ENCODE results near the gene C3AR1. TPM values are rescaled to one million over a fixed set of nuclear protein-coding genes. Genes with fewer than 3 reads are reported as not detected.
A peak's percentile ranks its signal among the peaks of the same experiment; 100 is the strongest.

Gene C3AR1
- total RNA-seq, 4 donors from 2014 or later: 0.79 to 2.0 (median 1.3) TPM

DNA sequence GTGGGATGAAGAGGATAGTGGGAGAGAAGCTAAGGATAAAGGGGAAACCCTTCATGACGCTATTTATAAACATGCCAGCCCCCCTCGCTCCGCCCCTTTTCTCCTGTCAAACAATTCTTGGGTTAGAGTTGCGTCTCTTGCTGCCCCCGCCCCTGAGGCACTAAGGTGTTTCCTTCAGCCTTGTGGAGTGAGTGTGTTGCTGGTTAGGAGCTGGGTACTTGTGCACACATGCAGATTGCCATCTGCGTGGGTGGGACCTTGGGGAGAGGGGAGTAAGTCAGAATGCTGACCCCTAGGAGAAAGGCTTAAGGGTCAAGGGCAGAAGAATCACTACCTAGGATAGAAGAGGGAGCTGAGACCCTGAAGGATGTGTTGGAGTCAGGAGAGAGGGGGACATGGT, 28.2 kb downstream of the C3AR1 start:
- H3K4me1 ChIP-seq: peaks cover 65% of the 10 kb centered on the region
- no peak for TF ChIP-seq POLR2AphosphoS5 (IDR thresholded peaks at IDR 0.05)
- no peak for TF ChIP-seq POLR2A (IDR thresholded peaks at IDR 0.05)
- TF ChIP-seq, protein P1, sequence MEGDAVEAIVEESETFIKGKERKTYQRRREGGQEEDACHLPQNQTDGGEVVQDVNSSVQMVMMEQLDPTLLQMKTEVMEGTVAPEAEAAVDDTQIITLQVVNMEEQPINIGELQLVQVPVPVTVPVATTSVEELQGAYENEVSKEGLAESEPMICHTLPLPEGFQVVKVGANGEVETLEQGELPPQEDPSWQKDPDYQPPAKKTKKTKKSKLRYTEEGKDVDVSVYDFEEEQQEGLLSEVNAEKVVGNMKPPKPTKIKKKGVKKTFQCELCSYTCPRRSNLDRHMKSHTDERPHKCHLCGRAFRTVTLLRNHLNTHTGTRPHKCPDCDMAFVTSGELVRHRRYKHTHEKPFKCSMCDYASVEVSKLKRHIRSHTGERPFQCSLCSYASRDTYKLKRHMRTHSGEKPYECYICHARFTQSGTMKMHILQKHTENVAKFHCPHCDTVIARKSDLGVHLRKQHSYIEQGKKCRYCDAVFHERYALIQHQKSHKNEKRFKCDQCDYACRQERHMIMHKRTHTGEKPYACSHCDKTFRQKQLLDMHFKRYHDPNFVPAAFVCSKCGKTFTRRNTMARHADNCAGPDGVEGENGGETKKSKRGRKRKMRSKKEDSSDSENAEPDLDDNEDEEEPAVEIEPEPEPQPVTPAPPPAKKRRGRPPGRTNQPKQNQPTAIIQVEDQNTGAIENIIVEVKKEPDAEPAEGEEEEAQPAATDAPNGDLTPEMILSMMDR (IDR thresholded peaks at IDR 0.05): no peak
- no peak for TF ChIP-seq EP300 (IDR thresholded peaks at IDR 0.05)
- 34% methylated on average over 6 of the region's 6 CpGs for WGBS
- H3K27ac ChIP-seq: peak overlapping the region; percentile 54
- H3K9me3 ChIP-seq: no peaks in the 10 kb centered on the region
- peaks cover 32% of the 10 kb centered on the region for H3K36me3 ChIP-seq
- no peak for DNase-seq (ENCODE audit: low spot score in 2 of 2)
- H3K4me3 ChIP-seq: peak overlapping the region; percentile 22
- H3K27me3 ChIP-seq: no peaks in the 10 kb centered on the region

DNA sequence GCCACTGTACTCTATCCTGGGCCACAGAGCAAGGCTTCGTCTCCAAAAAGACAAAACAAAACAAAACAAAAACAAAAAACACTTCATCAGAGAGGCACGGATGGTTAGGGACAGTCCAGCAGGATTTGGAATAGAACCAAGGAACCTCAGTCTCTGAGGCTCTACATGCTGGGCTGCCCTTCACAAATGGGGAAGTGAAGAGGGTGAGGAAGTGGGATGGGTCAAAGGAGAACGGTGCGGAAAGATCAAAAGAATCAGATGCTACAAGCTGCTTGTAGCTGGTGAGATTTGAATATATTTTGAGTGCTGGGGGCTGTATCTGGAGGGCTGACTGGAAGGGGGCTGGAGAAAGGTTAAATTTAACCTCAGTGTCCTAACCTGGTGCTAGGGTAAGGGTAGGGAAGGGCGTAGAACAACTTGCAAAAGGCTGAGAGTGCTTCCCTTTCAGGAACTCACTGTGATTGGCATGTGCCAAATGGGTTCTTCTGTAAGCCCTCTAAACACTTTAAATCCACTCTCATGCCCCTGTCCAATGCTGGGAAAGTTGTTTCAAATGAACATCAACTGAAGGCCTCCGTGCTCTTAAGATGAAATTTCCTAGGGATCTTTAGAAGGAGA, 29.0 kb downstream of the C3AR1 start:
- Histone ChIP-seq H3K4me3 (peak overlapping the region; percentile 3), H3K27me3 (no peaks in the 10 kb centered on the region), H3K27ac (peak overlapping the region; percentile 54), H3K9me3 (no peaks in the 10 kb centered on the region), H3K4me1 (peaks cover 67% of the 10 kb centered on the region), H3K36me3 (peaks cover 25% of the 10 kb centered on the region)
- no peak for DNase-seq (ENCODE audit: low spot score in 2 of 2)
- TF ChIP-seq POLR2AphosphoS5 (IDR thresholded peaks at IDR 0.05) (no peak), EP300 (IDR thresholded peaks at IDR 0.05) (no peak), POLR2A (IDR thresholded peaks at IDR 0.05) (no peak)
- TF ChIP-seq, protein P1 (IDR thresholded peaks at IDR 0.05): no peak
- WGBS: 70% methylated on average over 6 of the region's 6 CpGs

DNA sequence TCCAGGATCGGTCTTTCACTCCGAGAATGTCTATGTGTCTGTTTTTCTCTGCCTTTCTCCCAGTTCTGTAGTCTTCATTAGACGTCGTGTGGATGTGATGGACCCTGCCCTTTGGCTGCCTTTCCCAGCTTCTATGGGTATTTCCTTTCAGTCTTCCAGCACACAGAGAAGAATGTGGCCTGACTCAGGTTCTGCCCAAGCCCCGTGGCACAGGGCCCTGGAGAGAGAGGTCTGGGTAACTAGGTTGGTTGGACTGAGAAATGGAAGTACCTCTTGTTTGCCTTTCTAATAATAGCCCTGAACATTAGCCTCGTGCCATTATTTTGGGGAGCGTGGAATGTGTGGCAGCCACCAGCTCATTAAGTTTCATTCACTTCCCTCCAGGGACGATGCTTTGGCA, 29.8 kb downstream of the C3AR1 start:
- no peak overlapping the region for H3K4me3 ChIP-seq
- H3K4me1 ChIP-seq: peaks cover 75% of the 10 kb centered on the region
- no peaks in the 10 kb centered on the region for H3K27me3 ChIP-seq
- peaks cover 17% of the 10 kb centered on the region for H3K36me3 ChIP-seq
- no peak for DNase-seq (ENCODE audit: low spot score in 2 of 2)
- no peaks in the 10 kb centered on the region for H3K9me3 ChIP-seq
- H3K27ac ChIP-seq: no peak overlapping the region
- WGBS: 77% methylated on average over 8 of the region's 8 CpGs
- no peak for TF ChIP-seq POLR2AphosphoS5 (IDR thresholded peaks at IDR 0.05)
- TF ChIP-seq, protein P1 (IDR thresholded peaks at IDR 0.05): no peak
- TF ChIP-seq POLR2A (IDR thresholded peaks at IDR 0.05): no peak
- TF ChIP-seq EP300 (IDR thresholded peaks at IDR 0.05): no peak

DNA sequence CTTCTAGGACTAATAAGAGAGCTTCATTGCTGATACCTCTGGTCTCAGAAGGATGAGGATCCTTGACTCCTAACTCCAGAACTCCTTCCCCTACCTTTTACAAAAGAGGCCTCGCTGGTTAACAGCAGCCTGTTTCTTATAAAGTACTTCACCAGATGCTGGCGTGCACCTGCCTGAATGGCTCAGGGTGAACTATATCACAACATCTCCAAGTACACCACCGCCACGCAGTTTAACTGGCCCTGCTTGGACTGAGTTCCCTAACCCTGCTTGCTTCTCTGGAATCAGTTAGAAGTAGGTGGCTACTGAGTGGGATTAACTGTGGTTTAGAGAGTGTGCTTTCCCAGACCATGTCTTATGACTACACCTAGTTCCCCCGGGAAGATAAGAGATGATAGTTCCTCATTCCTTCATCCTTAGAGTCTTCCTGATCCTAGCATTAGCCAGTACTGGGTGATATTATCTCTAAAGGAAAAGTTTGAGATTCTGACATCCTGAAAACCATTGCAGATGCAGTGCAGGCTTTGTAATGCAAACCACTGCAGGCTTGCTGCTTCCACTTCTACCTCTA, 30.6 kb downstream of the C3AR1 start:
- no peak for DNase-seq (ENCODE audit: low spot score in 2 of 2)
- H3K9me3 ChIP-seq: no peaks in the 10 kb centered on the region
- peaks cover 9% of the 10 kb centered on the region for H3K36me3 ChIP-seq
- H3K27ac ChIP-seq: no peak overlapping the region
- peak overlapping the region; percentile 94 for H3K4me3 ChIP-seq
- H3K27me3 ChIP-seq: no peaks in the 10 kb centered on the region
- TF ChIP-seq, protein P1 (IDR thresholded peaks at IDR 0.05): no peak
- TF ChIP-seq EP300 (IDR thresholded peaks at IDR 0.05): no peak
- WGBS: 31% methylated on average over 5 of the region's 5 CpGs
- H3K4me1 ChIP-seq: peaks cover 77% of the 10 kb centered on the region

DNA sequence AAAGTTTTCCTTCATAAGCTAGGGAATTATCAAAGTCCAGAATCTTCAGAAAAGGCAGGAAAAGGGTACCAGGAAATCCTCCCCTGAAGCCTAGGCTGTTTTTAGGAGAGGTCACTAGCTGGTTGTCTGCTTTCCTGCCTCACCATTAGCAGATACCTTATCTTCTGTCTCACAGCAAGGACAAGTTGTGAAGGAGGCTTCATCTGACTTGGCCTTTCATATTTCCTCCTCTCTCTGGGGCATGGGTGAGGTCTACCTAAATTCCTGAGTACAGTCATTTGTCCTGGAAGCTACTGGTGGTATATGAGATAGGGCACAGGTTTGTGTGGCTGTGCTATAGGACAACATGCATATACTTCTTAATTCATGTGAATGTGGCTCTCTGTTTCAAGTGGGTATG, 31.4 kb downstream of the C3AR1 start:
- Histone ChIP-seq H3K4me1 (peaks cover 77% of the 10 kb centered on the region), H3K27ac (peak overlapping the region; percentile 96), H3K27me3 (no peaks in the 10 kb centered on the region), H3K36me3 (peaks cover 2% of the 10 kb centered on the region), H3K9me3 (no peaks in the 10 kb centered on the region), H3K4me3 (peak overlapping the region; percentile 94)
- TF ChIP-seq, protein P1 (IDR thresholded peaks at IDR 0.05): no peak
- TF ChIP-seq POLR2A (IDR thresholded peaks at IDR 0.05): no peak
- no peak for TF ChIP-seq POLR2AphosphoS5 (IDR thresholded peaks at IDR 0.05)
- TF ChIP-seq EP300 (IDR thresholded peaks at IDR 0.05): no peak
- DNase-seq (ENCODE audit: low spot score in 2 of 2): no peak
